ENCODE results near the gene CCNI2. TPM values are rescaled to one million over a fixed set of nuclear protein-coding genes. Genes with fewer than 3 reads are reported as not detected.
"Not testable (repeated sequence)": the region's sequence is repeated elsewhere in the genome, so short reads cannot be mapped to it uniquely, and the experiment has no call there.

CCNI2 gene
- total RNA-seq, 1 donor from 2014 or later: 3.8 TPM

GRCh38 chr5:132802044-132802684 lies 54.9 kb downstream of the CCNI2 start:
- no peak for DNase-seq (ENCODE audit: low read depth)
- no peak overlapping the region for H3K4me3 ChIP-seq (ENCODE audit: low read depth, low read length)
- peak; percentile 27 for TF ChIP-seq CTCF (conservative IDR thresholded peaks at IDR 0.05; ENCODE audit: low read depth, low read length)

- DNase-seq (ENCODE audit: low read depth): not testable (repeated sequence)
These were observed 55.5 kb downstream of the CCNI2 start for GRCh38 chr5:132802685-132803066.

More at GRCh38 chr5:132802685-132803066, 55.5 kb downstream of the CCNI2 start:
- H3K4me3 ChIP-seq (ENCODE audit: low read depth, low read length): not testable (repeated sequence)

Other genes starting within 250 kb of the CCNI2 start
- gene IL5, start 203.9 kb upstream of the CCNI2 start, total RNA-seq: not detected in 2 replicates
- gene RAD50, start 190.4 kb upstream of the CCNI2 start, total RNA-seq: 12.4 and 21.3 TPM in 2 replicates
- gene IL13, start 89.3 kb upstream of the CCNI2 start, total RNA-seq: not detected in 2 replicates
- not detected in 2 replicates for gene IL4, start 73.4 kb upstream of the CCNI2 start, total RNA-seq
- 5.4 and 7.6 TPM in 2 replicates for gene KIF3A, start 9.9 kb upstream of the CCNI2 start, total RNA-seq
- 38.1 and 51.5 TPM in 2 replicates for gene SEPTIN8, start 29.8 kb downstream of the CCNI2 start, total RNA-seq
- 0.06 and 0.22 TPM in 2 replicates for gene SOWAHA, start 65.9 kb downstream of the CCNI2 start, total RNA-seq
- 6.3 and 8.0 TPM in 2 replicates for gene SHROOM1, start 83.2 kb downstream of the CCNI2 start, total RNA-seq
- 0.14 and 0.52 TPM in 2 replicates for gene GDF9, start 119.0 kb downstream of the CCNI2 start, total RNA-seq
- 288 and 304 TPM in 2 replicates for gene UQCRQ, start 119.2 kb downstream of the CCNI2 start, total RNA-seq
- 0.22 and 0.35 TPM in 2 replicates for gene LEAP2, start 126.2 kb downstream of the CCNI2 start, total RNA-seq
- 25.5 and 29.2 TPM in 2 replicates for gene AFF4, start 216.2 kb downstream of the CCNI2 start, total RNA-seq

Measured in epithelial cell of proximal tubule (primary cell).